Loucy (cell line): Measurements from ENCODE around the gene PLXNA2.

ENCODE experiments used
- H2AFZ ChIP-seq: fragments of 200-600 bp; sonication (generic); 2 replicates; pipeline ENCODE4 v1.6.0; 2016; ENCODE audit warnings: antibody characterized with exemption, mild to moderate bottlenecking, low read length, moderate library complexity
- H3F3A ChIP-seq: fragments of 200-600 bp; 2 replicates; pipeline ENCODE4 v1.6.0; 2016; ENCODE audit warnings: antibody characterized with exemption, low read depth, mild to moderate bottlenecking
- H3K27me3 ChIP-seq: fragments of 200-600 bp; sonication (generic); 2 replicates; pipeline ENCODE4 v1.6.1; 2014; ENCODE audit warnings: low read length, mild to moderate bottlenecking; ENCODE audit not compliant: insufficient read depth, poor library complexity, severe bottlenecking
- H3K36me3 ChIP-seq: fragments of 200-600 bp; sonication (generic); 2 replicates; pipeline ENCODE4 v1.6.1; 2016; ENCODE audit warnings: low read length; ENCODE audit not compliant: insufficient read depth
- H3K4me1 ChIP-seq: fragments of 200-600 bp; sonication (generic); 2 replicates; pipeline ENCODE4 v1.5.1; 2014; ENCODE audit warnings: low read length, mild to moderate bottlenecking; ENCODE audit not compliant: insufficient read depth, poor library complexity, severe bottlenecking
- H3K4me2 ChIP-seq: fragments of 200-600 bp; sonication (generic); 2 replicates; pipeline ENCODE4 v1.6.0; 2014; ENCODE audit warnings: antibody characterized with exemption, low read length, low read depth, mild to moderate bottlenecking; ENCODE audit not compliant: poor library complexity, severe bottlenecking
- H3K4me3 ChIP-seq: fragments of 200-600 bp; sonication (generic); 2 replicates; pipeline ENCODE4 v1.5.1; 2014; ENCODE audit warnings: low read length, mild to moderate bottlenecking, mixed read lengths; ENCODE audit not compliant: poor library complexity, severe bottlenecking
- H3K79me2 ChIP-seq: fragments of 200-600 bp; sonication (generic); 2 replicates; pipeline ENCODE4 v1.6.1; 2014; ENCODE audit warnings: low read length; ENCODE audit not compliant: insufficient read depth
- H3K9ac ChIP-seq: fragments of 200-600 bp; sonication (generic); 2 replicates; pipeline ENCODE4 v1.6.0; 2014; ENCODE audit warnings: mild to moderate bottlenecking, low read depth, low read length, moderate library complexity; ENCODE audit not compliant: poor library complexity, severe bottlenecking
- H3K9me2 ChIP-seq: fragments of 200-600 bp; sonication (generic); replicated peaks from 2 replicates; pipeline ENCODE4 v1.6.1; 2016; ENCODE audit warnings: low read depth, low read length, mixed read lengths
- H3K9me3 ChIP-seq: fragments of 200-600 bp; sonication (generic); 2 replicates; pipeline ENCODE4 v1.6.1; 2014; ENCODE audit warnings: mild to moderate bottlenecking, antibody characterized with exemption, low read length, low read depth; ENCODE audit not compliant: insufficient read depth
- H4K20me1 ChIP-seq: fragments of 200-600 bp; sonication (generic); 2 replicates; pipeline ENCODE4 v1.6.0; 2014; ENCODE audit warnings: antibody characterized with exemption, low read length, mild to moderate bottlenecking; ENCODE audit not compliant: insufficient read depth, poor library complexity, severe bottlenecking
- EZH2phosphoT487 ChIP-seq: fragments of 200-600 bp; IDR thresholded peaks from 2 replicates; pipeline ENCODE4 v1.6.1; 2018; ENCODE audit warnings: antibody characterized with exemption, mild to moderate bottlenecking, moderate library complexity, borderline replicate concordance
- TF ChIP-seq, protein P1 (sequence below): fragments of 200-600 bp; sonication (generic); conservative IDR thresholded peaks from 2 replicates; pipeline ENCODE4 v1.5.1; 2014; ENCODE audit warnings: mild to moderate bottlenecking, antibody characterized with exemption, low read length

Gene PLXNA2

GRCh38 chr1:207991583-207992026 lies 252.6 kb downstream of the PLXNA2 start:
- H2AFZ ChIP-seq = no peak overlapping the region
- no peak overlapping the region for H3K4me2 ChIP-seq
- no peaks in the 10 kb centered on the region for H4K20me1 ChIP-seq
- H3F3A ChIP-seq = no peaks in the 10 kb centered on the region
- no peak for TF ChIP-seq EZH2phosphoT487
- TF ChIP-seq, protein P1, sequence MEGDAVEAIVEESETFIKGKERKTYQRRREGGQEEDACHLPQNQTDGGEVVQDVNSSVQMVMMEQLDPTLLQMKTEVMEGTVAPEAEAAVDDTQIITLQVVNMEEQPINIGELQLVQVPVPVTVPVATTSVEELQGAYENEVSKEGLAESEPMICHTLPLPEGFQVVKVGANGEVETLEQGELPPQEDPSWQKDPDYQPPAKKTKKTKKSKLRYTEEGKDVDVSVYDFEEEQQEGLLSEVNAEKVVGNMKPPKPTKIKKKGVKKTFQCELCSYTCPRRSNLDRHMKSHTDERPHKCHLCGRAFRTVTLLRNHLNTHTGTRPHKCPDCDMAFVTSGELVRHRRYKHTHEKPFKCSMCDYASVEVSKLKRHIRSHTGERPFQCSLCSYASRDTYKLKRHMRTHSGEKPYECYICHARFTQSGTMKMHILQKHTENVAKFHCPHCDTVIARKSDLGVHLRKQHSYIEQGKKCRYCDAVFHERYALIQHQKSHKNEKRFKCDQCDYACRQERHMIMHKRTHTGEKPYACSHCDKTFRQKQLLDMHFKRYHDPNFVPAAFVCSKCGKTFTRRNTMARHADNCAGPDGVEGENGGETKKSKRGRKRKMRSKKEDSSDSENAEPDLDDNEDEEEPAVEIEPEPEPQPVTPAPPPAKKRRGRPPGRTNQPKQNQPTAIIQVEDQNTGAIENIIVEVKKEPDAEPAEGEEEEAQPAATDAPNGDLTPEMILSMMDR = no peak
- no peak overlapping the region for H3K9ac ChIP-seq
- no peaks in the 10 kb centered on the region for H3K4me1 ChIP-seq
- no peaks in the 10 kb centered on the region for H3K79me2 ChIP-seq
- H3K9me2 ChIP-seq = no peaks in the 10 kb centered on the region
- no peaks in the 10 kb centered on the region for H3K9me3 ChIP-seq
- no peak overlapping the region for H3K4me3 ChIP-seq
- no peaks in the 10 kb centered on the region for H3K36me3 ChIP-seq
- H3K27me3 ChIP-seq = peaks cover 15% of the 10 kb centered on the region

DNA sequence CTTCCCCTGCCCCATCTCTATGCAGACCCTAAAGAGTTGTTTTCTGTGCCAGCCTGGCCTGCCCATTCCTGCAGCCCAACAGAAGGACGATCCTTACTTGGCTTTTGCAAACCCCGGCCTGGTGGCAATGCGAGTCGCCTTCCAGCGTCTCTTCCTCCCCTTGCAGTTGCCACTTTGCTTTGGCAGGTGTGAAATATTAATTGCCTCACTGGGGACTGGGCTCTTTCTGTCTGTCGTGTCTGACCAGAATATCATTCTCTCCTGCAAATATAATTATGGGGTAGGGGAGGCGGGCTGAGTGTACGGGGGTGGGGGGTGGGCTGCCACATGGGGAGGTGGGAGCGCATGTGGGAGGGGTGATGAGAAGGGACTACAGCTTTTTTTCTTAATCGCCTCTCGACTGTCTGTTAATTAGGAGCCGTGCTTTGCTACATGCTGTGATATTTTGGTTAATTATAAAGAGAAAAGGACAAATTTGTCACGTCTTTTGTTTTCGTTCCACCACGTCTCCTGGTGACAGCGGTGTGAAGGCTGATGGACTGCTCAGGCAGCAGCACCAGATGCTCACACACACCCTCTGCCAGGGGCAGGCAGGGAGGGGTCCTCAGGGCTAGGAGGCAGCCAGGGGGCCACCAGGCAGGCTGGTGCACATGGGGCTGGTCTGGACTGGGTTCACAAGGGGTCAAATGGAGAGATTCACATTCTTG lies 253.2 kb downstream of the PLXNA2 start:
- TF ChIP-seq EZH2phosphoT487 = no peak
- TF ChIP-seq, protein P1 = no peak
- Histone ChIP-seq H4K20me1 (no peaks in the 10 kb centered on the region), H3K4me1 (no peaks in the 10 kb centered on the region), H3K4me3 (no peak overlapping the region), H3K9me2 (no peaks in the 10 kb centered on the region), H3K9ac (no peak overlapping the region), H3K4me2 (no peak overlapping the region), H3K9me3 (no peaks in the 10 kb centered on the region), H2AFZ (no peak overlapping the region), H3K27me3 (peaks cover 21% of the 10 kb centered on the region), H3F3A (no peaks in the 10 kb centered on the region), H3K79me2 (no peaks in the 10 kb centered on the region), H3K36me3 (no peaks in the 10 kb centered on the region)

DNA sequence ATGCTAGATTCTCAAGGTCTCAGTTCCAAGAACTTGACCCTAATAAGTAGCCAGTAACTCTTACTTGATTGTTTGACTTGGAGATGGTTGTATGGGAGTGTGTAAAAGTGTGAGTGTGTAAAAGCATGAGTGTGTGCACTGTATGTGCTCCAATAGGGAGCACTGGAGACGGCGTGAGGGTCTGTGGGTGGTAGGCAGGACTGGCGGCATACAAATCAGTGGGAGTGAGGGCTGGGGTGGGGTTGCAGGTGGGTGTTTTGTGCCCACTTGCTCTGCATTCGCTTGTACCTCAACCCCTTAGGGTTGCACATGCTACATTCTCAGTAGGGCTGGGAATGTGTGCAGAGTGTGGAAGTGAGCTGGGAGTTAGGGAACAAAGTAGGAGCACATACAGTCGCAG lies 253.7 kb downstream of the PLXNA2 start:
- H4K20me1 ChIP-seq = no peaks in the 10 kb centered on the region
- TF ChIP-seq, protein P1 = no peak
- TF ChIP-seq EZH2phosphoT487 = no peak
- no peak overlapping the region for H2AFZ ChIP-seq

More for the DNA sequence above, 253.7 kb downstream of the PLXNA2 start:
- peaks cover 23% of the 10 kb centered on the region for H3K27me3 ChIP-seq
- no peaks in the 10 kb centered on the region for H3K9me2 ChIP-seq
- no peaks in the 10 kb centered on the region for H3K79me2 ChIP-seq
- H3F3A ChIP-seq = no peaks in the 10 kb centered on the region
- no peaks in the 10 kb centered on the region for H3K36me3 ChIP-seq
- no peak overlapping the region for H3K4me2 ChIP-seq
- H3K9me3 ChIP-seq = no peaks in the 10 kb centered on the region
- H3K9ac ChIP-seq = no peak overlapping the region
- H3K4me3 ChIP-seq = no peak overlapping the region
- H3K4me1 ChIP-seq = no peaks in the 10 kb centered on the region
